Measurements from ENCODE around the gene KLHL7.
"Not testable (repeated sequence)": the region's sequence is repeated elsewhere in the genome, so short reads cannot be mapped to it uniquely, and the experiment has no call there.

The KLHL7 gene

GRCh38 chr7:23183279-23184012 lies 77.9 kb downstream of the KLHL7 start:
- DNase-seq (ENCODE audit: low read depth): no peak

GRCh38 chr7:23184291-23184690 lies 78.7 kb downstream of the KLHL7 start:
- DNase-seq (ENCODE audit: low read depth): no peak

- DNase-seq (ENCODE audit: low read depth): no peak
Measured at GRCh38 chr7:23184709-23185359, 79.2 kb downstream of the KLHL7 start.

- no peak for DNase-seq (ENCODE audit: low read depth)
Measured at GRCh38 chr7:23185980-23186379, 80.4 kb downstream of the KLHL7 start.

DNA sequence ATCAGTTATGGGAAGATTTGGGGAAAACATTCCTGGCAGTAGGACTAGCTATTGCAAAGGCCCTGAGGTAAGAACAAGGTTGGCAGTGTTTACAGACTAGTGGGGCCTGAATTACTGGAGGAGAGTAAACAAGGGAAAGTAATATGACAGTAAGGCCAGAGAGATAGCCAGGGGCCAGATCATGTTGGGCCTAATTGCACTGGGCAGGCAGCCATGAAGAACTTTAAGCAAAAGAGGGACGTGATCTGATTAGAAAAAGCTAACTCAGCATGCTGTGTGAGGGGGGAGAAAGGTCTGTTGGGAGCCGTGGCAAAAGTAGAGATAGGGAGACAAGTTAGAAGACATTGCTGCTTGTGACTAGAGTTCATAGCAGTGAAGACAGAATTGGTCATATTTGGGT lies 85.4 kb downstream of the KLHL7 start:
- no peak for DNase-seq (ENCODE audit: low read depth)

DNA sequence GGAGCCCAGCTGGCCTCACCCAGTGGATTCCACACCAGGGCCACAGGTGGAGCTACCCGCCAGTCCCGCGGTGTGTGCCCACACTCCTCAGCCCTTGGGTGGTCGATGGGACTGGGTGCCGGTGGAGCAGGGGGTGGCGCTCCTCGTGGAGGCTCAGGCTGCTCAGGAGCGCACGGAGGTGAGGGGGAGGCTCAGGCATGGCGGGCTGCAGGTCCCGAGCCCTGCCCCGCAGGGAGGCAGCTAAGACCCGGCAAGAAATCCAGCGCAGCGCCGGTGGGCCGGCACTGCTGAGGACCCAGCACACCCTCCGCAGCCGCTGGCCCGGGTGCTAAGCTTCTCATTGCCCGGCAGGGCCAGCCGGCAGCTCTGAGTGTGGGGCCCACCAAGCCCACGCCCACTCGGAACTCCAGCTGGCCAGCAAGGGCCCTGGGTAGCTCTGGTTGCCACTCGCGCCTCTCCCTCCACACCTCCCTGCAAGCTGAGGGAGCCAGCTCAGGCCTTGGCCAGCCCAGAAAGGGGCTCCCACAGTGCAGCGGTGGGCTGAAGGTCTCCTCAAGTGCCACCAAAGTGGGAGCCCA lies 88.2 kb downstream of the KLHL7 start:
- DNase-seq (ENCODE audit: low read depth): not testable (repeated sequence)

DNA sequence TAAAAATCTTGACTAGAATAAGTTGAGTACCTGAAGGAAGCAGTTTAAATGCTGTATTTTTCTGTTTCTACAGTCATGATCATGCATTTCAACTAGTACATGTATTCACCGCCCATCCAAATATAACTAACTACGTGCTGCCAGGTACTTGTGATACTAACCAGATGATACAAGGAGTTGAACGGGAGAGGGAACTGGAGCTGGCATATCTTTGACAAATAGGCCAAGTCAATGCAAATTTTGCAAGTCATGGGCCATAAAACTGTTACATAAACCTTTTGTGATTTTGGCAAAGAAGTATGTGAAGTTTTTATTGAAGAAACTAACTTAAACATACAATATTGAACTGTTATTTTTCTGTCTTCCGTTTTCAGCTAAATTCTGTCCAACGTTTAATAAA lies 90.7 kb downstream of the KLHL7 start:
- no peak for DNase-seq (ENCODE audit: low read depth)

GRCh38 chr7:23197745-23198144 lies 92.2 kb downstream of the KLHL7 start:
- not testable (repeated sequence) for DNase-seq (ENCODE audit: low read depth)

- DNase-seq (ENCODE audit: low read depth): no peak
Measured at GRCh38 chr7:23200331-23200730, 94.7 kb downstream of the KLHL7 start.

DNA sequence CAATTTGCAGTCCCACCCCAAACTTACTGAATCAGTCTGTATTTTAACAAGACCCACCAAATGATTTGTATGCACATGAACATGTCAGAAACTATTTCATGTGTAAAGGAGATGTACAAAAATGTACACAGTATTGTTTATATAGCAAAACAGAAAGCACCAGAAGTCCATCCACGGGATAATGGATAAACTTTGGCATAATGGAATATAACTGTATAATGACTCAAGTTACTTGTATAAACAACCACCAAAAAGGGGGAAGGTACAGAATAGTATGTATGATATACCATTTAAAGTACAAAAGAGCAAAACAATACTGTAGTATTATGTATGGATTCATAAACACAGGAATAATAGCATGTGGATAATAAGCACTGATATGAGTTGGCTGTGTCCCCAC lies 98.7 kb downstream of the KLHL7 start:
- DNase-seq (ENCODE audit: low read depth): no peak

- DNase-seq (ENCODE audit: low read depth): no peak
Measured at GRCh38 chr7:23205577-23205908, 100.0 kb downstream of the KLHL7 start.

DNA sequence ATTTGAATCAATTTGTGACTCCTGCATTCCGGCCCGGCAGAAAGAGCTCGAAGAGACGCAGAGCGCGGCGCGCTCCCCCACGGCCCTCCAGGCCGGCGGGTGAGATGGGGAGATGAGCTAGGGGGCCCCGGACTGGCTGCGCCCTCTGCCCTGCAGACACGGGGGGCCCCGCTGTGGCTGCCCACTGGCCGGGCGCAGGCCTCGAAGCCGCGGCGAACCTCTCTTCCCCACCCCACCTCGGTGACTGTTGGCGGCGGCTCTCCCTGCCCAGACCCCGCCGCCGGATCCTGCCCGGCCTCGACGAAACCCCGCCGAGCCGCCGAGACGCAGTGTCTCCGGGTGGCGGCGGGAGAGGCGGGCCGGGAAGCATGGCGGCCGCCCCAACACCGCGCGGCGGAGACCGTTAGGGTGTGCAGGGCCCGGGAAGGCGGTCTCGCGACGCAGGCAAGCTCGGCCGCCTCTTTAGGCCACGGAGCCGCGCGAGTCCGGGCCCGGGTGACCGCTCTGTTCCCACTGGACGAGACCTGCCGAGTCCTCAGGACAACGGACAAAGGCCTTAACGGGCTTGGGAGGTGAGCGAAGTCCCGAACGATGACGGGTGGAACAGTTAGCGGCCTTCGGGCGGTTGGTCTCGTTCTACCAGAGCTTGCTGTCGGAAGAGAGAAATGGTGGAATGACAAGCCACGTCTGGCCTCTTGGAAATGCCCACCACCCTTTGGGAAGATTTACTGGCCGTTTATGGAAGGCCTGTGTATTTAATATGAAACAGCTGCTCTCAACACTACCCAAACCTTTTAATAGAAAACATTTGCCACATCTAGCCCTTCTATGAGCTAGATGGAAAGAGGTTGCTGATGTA lies 100.6 kb downstream of the KLHL7 start:
- DNase-seq (ENCODE audit: low read depth): no peak

DNA sequence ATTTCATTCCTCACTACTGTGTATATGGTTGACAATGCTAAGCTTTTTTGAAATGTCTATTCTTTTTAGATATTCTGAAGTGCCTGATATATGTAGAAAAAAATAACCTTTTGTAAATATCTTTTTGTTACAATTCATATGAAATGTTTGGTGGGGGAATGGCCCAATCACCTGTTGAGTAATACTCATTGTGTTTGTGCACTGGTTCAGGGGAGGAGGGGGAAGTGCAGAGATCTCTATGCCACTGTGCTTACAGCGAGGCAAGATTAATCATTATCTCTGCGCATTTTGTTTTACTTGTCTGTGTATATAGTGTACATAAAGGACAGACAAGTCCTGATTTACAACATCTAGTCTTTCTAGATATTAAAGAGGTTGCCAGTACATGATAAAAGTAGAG lies 101.4 kb downstream of the KLHL7 start:
- no peak for DNase-seq (ENCODE audit: low read depth)

DNA sequence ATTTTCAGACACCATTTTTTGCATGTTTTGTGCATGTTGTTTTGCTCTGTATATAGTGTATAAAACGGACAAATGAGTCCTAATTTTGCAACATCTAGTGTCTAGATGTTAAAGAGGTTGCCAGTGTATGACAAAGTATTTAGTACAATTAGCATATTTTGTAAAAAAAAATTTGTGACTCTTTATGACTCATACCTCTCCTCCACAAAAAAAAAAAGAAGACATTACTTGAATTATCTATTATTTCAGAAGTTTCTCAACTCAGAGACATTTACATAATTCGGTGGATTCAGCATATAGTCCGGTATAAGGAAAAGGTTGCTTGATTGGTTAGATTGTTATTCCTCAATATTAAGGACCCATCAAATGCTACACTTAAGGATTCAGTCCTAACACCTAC lies 102.3 kb downstream of the KLHL7 start:
- no peak for DNase-seq (ENCODE audit: low read depth)

GRCh38 chr7:23208316-23208715 lies 102.7 kb downstream of the KLHL7 start:
- DNase-seq (ENCODE audit: low read depth): no peak

DNA sequence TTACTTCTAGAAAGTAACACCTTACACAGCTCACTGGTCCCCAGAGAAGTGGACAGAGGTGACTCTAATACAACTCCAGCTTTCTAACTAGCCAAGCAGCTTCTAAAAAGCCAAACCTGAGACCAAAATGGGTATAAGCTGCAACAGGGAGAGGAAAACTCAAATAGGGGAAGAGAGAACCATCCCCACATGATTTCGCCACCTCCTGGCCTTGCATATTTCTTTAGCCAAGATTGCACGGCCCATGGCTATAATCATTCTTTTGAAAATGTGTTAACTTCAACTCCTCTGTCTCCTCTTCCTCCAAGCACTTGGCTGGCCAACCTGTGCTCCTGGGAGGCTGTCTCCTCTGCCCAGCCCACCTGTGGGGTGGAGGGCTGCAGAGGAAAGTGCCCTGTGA lies 104.9 kb downstream of the KLHL7 start:
- DNase-seq (ENCODE audit: low read depth): no peak

- DNase-seq (ENCODE audit: low read depth): no peak
Measured at GRCh38 chr7:23211589-23211988, 106.0 kb downstream of the KLHL7 start.

GRCh38 chr7:23212395-23212794 lies 106.8 kb downstream of the KLHL7 start:
- no peak for DNase-seq (ENCODE audit: low read depth)

DNA sequence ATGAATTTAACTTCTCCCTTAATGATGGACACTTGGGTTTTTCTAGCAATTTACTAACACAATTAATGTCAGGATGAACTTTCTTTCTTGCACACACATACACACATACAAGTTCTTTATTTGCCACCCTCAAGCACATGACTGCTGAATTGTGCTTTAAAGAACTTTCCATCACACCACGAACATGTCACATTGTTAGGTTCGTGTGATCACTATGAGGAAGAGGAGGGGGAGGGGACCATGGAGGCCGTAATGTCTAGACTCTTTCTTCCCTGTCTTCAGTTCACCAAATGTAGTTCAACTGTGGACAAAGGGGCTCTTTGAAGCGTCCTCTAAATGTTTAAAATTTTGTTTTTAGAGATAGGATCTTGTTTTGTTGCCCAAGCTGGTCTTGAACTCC lies 107.3 kb downstream of the KLHL7 start:
- no peak for DNase-seq (ENCODE audit: low read depth)

DNA sequence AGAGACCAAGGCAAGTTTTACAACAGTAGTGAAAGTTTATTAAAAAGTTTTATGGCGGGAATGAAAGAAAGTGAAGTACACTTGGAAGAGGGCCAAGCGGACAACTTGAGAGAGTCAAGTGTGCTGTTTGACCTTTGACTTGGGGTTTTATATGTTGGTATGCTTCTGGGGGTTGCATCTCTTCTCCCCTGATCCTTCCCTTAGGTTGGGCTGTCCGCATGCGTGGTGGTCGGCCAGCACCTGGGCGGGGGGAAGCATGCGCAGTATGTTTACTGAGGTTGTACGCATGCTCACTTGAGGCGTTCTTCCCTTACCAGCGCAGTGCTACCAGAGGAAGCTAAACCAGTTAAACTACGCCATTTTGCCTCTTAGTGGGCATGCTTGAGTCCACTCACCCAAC lies 108.2 kb downstream of the KLHL7 start:
- no peak for DNase-seq (ENCODE audit: low read depth)

DNA sequence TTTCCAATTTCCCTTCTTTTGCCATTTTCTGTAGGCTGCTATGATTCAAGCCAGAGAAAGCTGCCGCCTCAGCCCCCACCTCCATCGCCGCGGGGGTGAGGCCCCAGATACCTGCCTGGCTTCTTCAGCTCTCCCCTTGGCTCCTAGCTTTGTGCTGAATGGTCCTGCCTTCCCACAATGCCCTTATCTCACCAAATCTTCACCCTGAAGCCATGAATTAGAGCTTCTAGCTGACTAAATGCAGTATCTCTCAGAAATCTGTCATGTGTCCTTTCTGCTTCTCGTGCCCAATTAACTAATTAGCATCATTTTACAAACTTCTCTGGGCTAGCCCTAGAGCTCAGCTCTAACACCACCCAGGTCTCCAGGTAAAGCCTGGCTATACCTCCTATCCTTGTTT lies 108.8 kb downstream of the KLHL7 start:
- DNase-seq (ENCODE audit: low read depth): no peak

- DNase-seq (ENCODE audit: low read depth): no peak
Measured at GRCh38 chr7:23214938-23215337, 109.4 kb downstream of the KLHL7 start.

- DNase-seq (ENCODE audit: low read depth): no peak
Measured at GRCh38 chr7:23216021-23216420, 110.4 kb downstream of the KLHL7 start.
